HEK293 (cell line): Measurements from ENCODE around the gene CTBP2.
A peak's percentile ranks its signal among the peaks of the same experiment; 100 is the strongest.

Source experiments
- CTCF ChIA-PET: fragments of 350-600 bp; formaldehyde crosslinking; extraction: SDS; loops from one replicate; lab custom pipeline; 2021; ENCODE audit warnings: antibody characterized with exemption; lab: Yijun Ruan, JAX
- POLR2A ChIA-PET: fragments of 300-600 bp; formaldehyde crosslinking; extraction: SDS; loops from one replicate; lab custom pipeline; 2020; ENCODE audit warnings: antibody characterized with exemption, inconsistent platforms; lab: Yijun Ruan, JAX
- H3K27ac ChIP-seq: fragments of 200-500 bp; sonication (Bioruptor generic); 2 replicates; pipeline ENCODE4 v1.5.1; 2014; ENCODE audit warnings: low read depth, low read length, control low read depth, inconsistent platforms; ENCODE audit errors: extremely low read depth
- H3K36me3 ChIP-seq, 2 experiments: fragments of 200-500 bp in 1 of 2; sonication (Bioruptor generic) in 1 of 2; 1 replicate in 1 of 2; 2 replicates in 1 of 2; pipeline ENCODE4 v1.5.1; 2014 to 2017; ENCODE audit warnings: inconsistent platforms in 2 of 2, low read length in 2 of 2; ENCODE audit not compliant: control insufficient read depth in 2 of 2, insufficient read depth in 1 of 2
- H3K4me1 ChIP-seq: fragments of 200-500 bp; sonication (Bioruptor generic); 2 replicates; pipeline ENCODE4 v1.5.1; 2014; ENCODE audit warnings: mild to moderate bottlenecking, low read length, inconsistent platforms; ENCODE audit not compliant: control insufficient read depth, insufficient read depth
- H3K4me3 ChIP-seq: 2 replicates; pipeline ENCODE4 v1.5.1; 2011; ENCODE audit warnings: low read depth, mild to moderate bottlenecking, control low read depth, low read length, moderate library complexity
- H3K9me3 ChIP-seq: fragments of 200-500 bp; sonication (Bioruptor generic); 2 replicates; pipeline ENCODE4 v1.5.1; 2014; ENCODE audit warnings: low read depth, low read length, inconsistent platforms; ENCODE audit not compliant: control insufficient read depth, insufficient read depth
- BCL11A ChIP-seq: fragments of 450-650 bp; formaldehyde crosslinking; IDR thresholded peaks from 2 replicates; pipeline ENCODE4 v1.5.1; 2016; ENCODE audit warnings: low read depth, missing biosample characterization, missing genetic modification characterization
- FEZF1 ChIP-seq: fragments of 450-650 bp; formaldehyde crosslinking; IDR thresholded peaks from 2 replicates; pipeline ENCODE4 v1.5.1; 2016; ENCODE audit warnings: missing biosample characterization, missing genetic modification characterization
- GLI2 ChIP-seq: fragments of 450-650 bp; formaldehyde crosslinking; IDR thresholded peaks from 2 replicates; pipeline ENCODE4; 2017; ENCODE audit warnings: missing biosample characterization, missing genetic modification characterization, low read depth, borderline replicate concordance
- GLI4 ChIP-seq: fragments of 450-650 bp; formaldehyde crosslinking; IDR thresholded peaks from 2 replicates; pipeline ENCODE4 v1.5.1; 2016; ENCODE audit warnings: missing biosample characterization, missing genetic modification characterization
- GLIS1 ChIP-seq: fragments of 450-650 bp; formaldehyde crosslinking; IDR thresholded peaks from 2 replicates; pipeline ENCODE4 v1.5.1; 2016; ENCODE audit warnings: missing biosample characterization, missing genetic modification characterization
- GLIS2 ChIP-seq: fragments of 450-650 bp; formaldehyde crosslinking; IDR thresholded peaks from 2 replicates; pipeline ENCODE4 v1.5.1; 2016; ENCODE audit warnings: missing biosample characterization, missing genetic modification characterization
- HOXC10 ChIP-seq: sonication (generic); formaldehyde crosslinking; IDR thresholded peaks from 2 replicates; pipeline ENCODE4 v1.8.1; 2023; ENCODE audit warnings: mild to moderate bottlenecking, missing genetic modification reagents
- IKZF3 ChIP-seq: fragments of 450-650 bp; IDR thresholded peaks from 2 replicates; pipeline ENCODE4 v1.5.0; 2018; ENCODE audit warnings: missing biosample characterization, mild to moderate bottlenecking, missing genetic modification characterization, moderate library complexity
- KLF10 ChIP-seq: fragments of 450-650 bp; IDR thresholded peaks from 2 replicates; pipeline ENCODE4 v1.5.1; 2018; ENCODE audit warnings: missing biosample characterization, mild to moderate bottlenecking, missing genetic modification characterization
- KLF16 ChIP-seq: fragments of 450-650 bp; formaldehyde crosslinking; IDR thresholded peaks from 2 replicates; pipeline ENCODE4 v1.5.1; 2017; ENCODE audit warnings: missing biosample characterization, missing genetic modification characterization
- KLF7 ChIP-seq: fragments of 450-650 bp; formaldehyde crosslinking; IDR thresholded peaks from 2 replicates; pipeline ENCODE4 v1.5.1; 2016; ENCODE audit warnings: missing biosample characterization, missing genetic modification characterization, borderline replicate concordance
- KLF9 ChIP-seq: fragments of 450-650 bp; formaldehyde crosslinking; IDR thresholded peaks from 2 replicates; pipeline ENCODE4 v1.5.1; 2016; ENCODE audit warnings: missing biosample characterization, missing genetic modification characterization, low read depth
- SCRT1 ChIP-seq: fragments of 450-650 bp; formaldehyde crosslinking; IDR thresholded peaks from 2 replicates; pipeline ENCODE4 v1.5.1; 2016; ENCODE audit warnings: missing biosample characterization, missing genetic modification characterization, borderline replicate concordance
- ZEB2 ChIP-seq: fragments of 450-650 bp; formaldehyde crosslinking; IDR thresholded peaks from 2 replicates; pipeline ENCODE4 v1.5.1; 2016; ENCODE audit warnings: missing biosample characterization, missing genetic modification characterization
- ZNF121 ChIP-seq: fragments of 450-650 bp; formaldehyde crosslinking; IDR thresholded peaks from 2 replicates; pipeline ENCODE4 v1.5.1; 2016; ENCODE audit warnings: missing biosample characterization, missing genetic modification characterization
- ZNF133 ChIP-seq: fragments of 450-650 bp; formaldehyde crosslinking; IDR thresholded peaks from 2 replicates; pipeline ENCODE4 v1.5.1; 2016; ENCODE audit warnings: missing biosample characterization, missing genetic modification characterization
- ZNF146 ChIP-seq: fragments of 450-650 bp; formaldehyde crosslinking; IDR thresholded peaks from 2 replicates; pipeline ENCODE4 v1.5.1; 2016; ENCODE audit warnings: missing biosample characterization, missing genetic modification characterization
- ZNF19 ChIP-seq: fragments of 450-650 bp; formaldehyde crosslinking; IDR thresholded peaks from 2 replicates; pipeline ENCODE4; 2016; ENCODE audit warnings: missing biosample characterization, missing genetic modification characterization, low read depth
- ZNF366 ChIP-seq: fragments of 450-650 bp; formaldehyde crosslinking; conservative IDR thresholded peaks from 2 replicates; pipeline ENCODE4 v1.5.1; 2016; ENCODE audit warnings: missing biosample characterization, missing genetic modification characterization
- ZNF521 ChIP-seq: fragments of 450-650 bp; formaldehyde crosslinking; IDR thresholded peaks from 2 replicates; pipeline ENCODE4 v1.5.1; 2017; ENCODE audit warnings: missing biosample characterization, mild to moderate bottlenecking, missing genetic modification characterization
- ZNF549 ChIP-seq: fragments of 450-650 bp; IDR thresholded peaks from 2 replicates; pipeline ENCODE4 v1.5.1; 2018; ENCODE audit warnings: missing biosample characterization, missing genetic modification characterization, mild to moderate bottlenecking, inconsistent platforms, moderate library complexity
- ZNF561 ChIP-seq: fragments of 450-650 bp; IDR thresholded peaks from 2 replicates; pipeline ENCODE4 v1.5.1; 2018; ENCODE audit warnings: missing biosample characterization, missing genetic modification characterization, borderline replicate concordance
- ZNF707 ChIP-seq: fragments of 450-650 bp; formaldehyde crosslinking; IDR thresholded peaks from 2 replicates; pipeline ENCODE4 v1.5.1; 2016; ENCODE audit warnings: missing biosample characterization, missing genetic modification characterization
- ZNF837 ChIP-seq: fragments of 450-650 bp; formaldehyde crosslinking; IDR thresholded peaks from 2 replicates; pipeline ENCODE4 v1.5.1; 2016; ENCODE audit warnings: missing biosample characterization, missing genetic modification characterization
- ZNF843 ChIP-seq: fragments of 450-650 bp; formaldehyde crosslinking; IDR thresholded peaks from 2 replicates; pipeline ENCODE4 v1.5.1; 2016; ENCODE audit warnings: missing biosample characterization, missing genetic modification characterization
- TF ChIP-seq, protein P1 (sequence below): fragments of 450-650 bp; formaldehyde crosslinking; IDR thresholded peaks from 2 replicates; pipeline ENCODE4 v1.5.1; 2016; ENCODE audit warnings: missing biosample characterization, missing genetic modification characterization, borderline replicate concordance
- TF ChIP-seq, protein P2 (sequence below): fragments of 450-650 bp; formaldehyde crosslinking; IDR thresholded peaks from 2 replicates; pipeline ENCODE4 v1.5.1; 2016; ENCODE audit warnings: missing biosample characterization, missing genetic modification characterization
- TF ChIP-seq, protein P3 (sequence below): fragments of 450-650 bp; formaldehyde crosslinking; IDR thresholded peaks from 2 replicates; pipeline ENCODE4; 2016; ENCODE audit warnings: missing biosample characterization, missing genetic modification characterization
- TF ChIP-seq, protein P4 (sequence below): fragments of 450-650 bp; formaldehyde crosslinking; IDR thresholded peaks from 2 replicates; pipeline ENCODE4 v1.5.1; 2016; ENCODE audit warnings: missing biosample characterization, missing genetic modification characterization

Gene CTBP2

DNA sequence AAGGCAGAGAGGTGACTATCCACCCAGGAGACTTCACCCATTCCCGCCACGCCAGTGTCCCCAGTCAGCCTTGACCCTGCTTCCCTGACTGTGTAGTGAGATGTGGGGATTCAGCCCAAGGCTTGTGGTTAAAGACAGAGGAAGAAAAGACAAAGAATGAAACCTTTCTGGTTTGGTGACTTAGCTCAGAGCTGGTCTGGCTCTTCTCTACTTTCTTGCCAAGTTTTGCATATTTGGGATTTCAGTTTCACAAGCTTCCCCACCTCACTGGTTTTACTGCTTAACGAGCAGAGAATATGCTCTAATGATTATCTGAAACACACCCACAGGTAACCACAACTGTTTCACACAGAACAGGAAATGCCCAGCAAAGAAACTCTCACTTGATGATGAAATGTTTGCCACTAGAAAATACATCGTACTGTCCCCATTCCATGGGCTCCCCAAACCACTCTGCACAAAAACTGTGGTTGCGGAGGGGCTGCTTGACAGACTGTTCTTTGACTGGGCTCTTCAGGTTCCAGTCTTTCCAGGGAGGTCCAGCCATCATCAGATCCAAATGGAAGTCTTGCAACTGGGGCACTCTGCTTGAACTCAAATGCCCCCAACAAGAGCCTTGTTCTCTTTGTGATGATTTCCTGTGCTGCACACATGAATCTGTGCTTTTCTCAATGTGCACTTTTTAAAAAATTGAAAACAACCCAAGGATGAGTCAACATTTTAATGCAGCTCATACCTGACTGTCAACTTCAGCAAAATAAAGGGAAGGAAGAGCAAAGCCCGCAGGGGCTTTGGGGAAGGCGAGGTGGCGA, 95.5 kb downstream of the CTBP2 start (continued):
- TF ChIP-seq GLIS2 (tag by site-specific recombination), result no peak
- no peak for TF ChIP-seq ZNF561 (tag by site-specific recombination)
- peak; percentile 67; the same call in 1 of the 2 replicates for TF ChIP-seq SCRT1
- peak; percentile 35; the same call in 1 of the 2 replicates for TF ChIP-seq BCL11A
- TF ChIP-seq, protein P1, sequence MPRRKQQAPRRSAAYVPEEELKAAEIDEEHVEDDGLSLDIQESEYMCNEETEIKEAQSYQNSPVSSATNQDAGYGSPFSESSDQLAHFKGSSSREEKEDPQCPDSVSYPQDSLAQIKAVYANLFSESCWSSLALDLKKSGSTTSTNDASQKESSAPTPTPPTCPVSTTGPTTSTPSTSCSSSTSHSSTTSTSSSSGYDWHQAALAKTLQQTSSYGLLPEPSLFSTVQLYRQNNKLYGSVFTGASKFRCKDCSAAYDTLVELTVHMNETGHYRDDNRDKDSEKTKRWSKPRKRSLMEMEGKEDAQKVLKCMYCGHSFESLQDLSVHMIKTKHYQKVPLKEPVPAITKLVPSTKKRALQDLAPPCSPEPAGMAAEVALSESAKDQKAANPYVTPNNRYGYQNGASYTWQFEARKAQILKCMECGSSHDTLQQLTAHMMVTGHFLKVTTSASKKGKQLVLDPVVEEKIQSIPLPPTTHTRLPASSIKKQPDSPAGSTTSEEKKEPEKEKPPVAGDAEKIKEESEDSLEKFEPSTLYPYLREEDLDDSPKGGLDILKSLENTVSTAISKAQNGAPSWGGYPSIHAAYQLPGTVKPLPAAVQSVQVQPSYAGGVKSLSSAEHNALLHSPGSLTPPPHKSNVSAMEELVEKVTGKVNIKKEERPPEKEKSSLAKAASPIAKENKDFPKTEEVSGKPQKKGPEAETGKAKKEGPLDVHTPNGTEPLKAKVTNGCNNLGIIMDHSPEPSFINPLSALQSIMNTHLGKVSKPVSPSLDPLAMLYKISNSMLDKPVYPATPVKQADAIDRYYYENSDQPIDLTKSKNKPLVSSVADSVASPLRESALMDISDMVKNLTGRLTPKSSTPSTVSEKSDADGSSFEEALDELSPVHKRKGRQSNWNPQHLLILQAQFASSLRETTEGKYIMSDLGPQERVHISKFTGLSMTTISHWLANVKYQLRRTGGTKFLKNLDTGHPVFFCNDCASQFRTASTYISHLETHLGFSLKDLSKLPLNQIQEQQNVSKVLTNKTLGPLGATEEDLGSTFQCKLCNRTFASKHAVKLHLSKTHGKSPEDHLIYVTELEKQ (tag by site-specific recombination), result 0 out of 2 replicates have a peak, but pooled peaks have one; percentile 28
- peak; percentile 83 for TF ChIP-seq KLF10
- no peak for TF ChIP-seq ZNF146 (tag by site-specific recombination)
- TF ChIP-seq ZNF707 (tag by site-specific recombination), result no peak
- TF ChIP-seq IKZF3 (tag by site-specific recombination), result 0 out of 2 replicates have a peak, but pooled peaks have one; percentile 32
- no peak for TF ChIP-seq GLI4 (tag by site-specific recombination)
- no peak for TF ChIP-seq ZNF521 (tag by site-specific recombination)
- no peak for TF ChIP-seq ZNF837
- TF ChIP-seq, protein P2, sequence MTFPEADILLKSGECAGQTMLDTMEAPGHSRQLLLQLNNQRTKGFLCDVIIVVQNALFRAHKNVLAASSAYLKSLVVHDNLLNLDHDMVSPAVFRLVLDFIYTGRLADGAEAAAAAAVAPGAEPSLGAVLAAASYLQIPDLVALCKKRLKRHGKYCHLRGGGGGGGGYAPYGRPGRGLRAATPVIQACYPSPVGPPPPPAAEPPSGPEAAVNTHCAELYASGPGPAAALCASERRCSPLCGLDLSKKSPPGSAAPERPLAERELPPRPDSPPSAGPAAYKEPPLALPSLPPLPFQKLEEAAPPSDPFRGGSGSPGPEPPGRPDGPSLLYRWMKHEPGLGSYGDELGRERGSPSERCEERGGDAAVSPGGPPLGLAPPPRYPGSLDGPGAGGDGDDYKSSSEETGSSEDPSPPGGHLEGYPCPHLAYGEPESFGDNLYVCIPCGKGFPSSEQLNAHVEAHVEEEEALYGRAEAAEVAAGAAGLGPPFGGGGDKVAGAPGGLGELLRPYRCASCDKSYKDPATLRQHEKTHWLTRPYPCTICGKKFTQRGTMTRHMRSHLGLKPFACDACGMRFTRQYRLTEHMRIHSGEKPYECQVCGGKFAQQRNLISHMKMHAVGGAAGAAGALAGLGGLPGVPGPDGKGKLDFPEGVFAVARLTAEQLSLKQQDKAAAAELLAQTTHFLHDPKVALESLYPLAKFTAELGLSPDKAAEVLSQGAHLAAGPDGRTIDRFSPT (tag by site-specific recombination), result no peak
- no peak for TF ChIP-seq ZNF133 (tag by site-specific recombination)
- TF ChIP-seq HOXC10 (CRISPR knock-in tag), result no peak
- TF ChIP-seq ZNF366 (tag by site-specific recombination), result peak; percentile 49
- TF ChIP-seq KLF9 (tag by site-specific recombination), result peak; percentile 38; the same call in 1 of the 2 replicates
- 0 out of 2 replicates have a peak, but pooled peaks have one; percentile 43 for TF ChIP-seq ZNF843 (tag by site-specific recombination)
- TF ChIP-seq FEZF1 (tag by site-specific recombination), result peak; percentile 52; the same call in 1 of the 2 replicates
- TF ChIP-seq ZNF19, result no peak
- peak; percentile 69 for TF ChIP-seq GLIS1 (tag by site-specific recombination)

DNA sequence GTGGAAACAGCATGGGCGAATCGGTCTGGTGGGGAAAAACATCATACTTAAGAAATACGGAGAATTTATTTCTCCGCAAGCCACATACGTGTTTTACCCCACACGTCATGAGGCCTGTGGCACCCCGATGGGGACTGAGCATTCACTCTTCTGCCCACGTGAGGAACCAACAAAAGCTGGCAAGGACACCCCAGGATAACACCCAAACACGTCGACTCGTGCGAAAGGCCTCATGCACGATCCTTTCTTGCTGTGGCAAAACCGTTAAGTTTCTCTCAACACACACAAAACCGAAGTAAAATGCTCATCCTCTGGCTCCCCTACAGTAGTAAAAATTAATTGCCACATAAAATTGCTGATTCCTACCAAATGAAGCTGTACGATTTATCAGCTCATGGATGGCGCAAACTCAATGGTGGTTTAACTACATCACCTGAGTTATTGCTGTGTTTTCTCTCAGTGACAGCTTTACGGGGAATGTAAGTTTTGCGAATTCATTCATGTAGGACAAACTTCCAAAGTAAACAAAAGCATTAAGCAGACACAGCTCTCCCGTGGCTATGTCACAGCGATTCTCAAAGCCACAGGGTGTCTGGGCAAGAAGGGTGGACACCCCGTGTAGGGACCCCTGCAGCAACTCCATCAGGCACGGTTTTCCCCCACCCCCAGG, 97.0 kb downstream of the CTBP2 start:
- Histone ChIP-seq H3K27ac (no peak overlapping the region), H3K4me1 (peaks cover 20% of the 10 kb centered on the region), H3K9me3 (no peaks in the 10 kb centered on the region), H3K4me3 (no peak overlapping the region), H3K36me3 (peaks cover 0 to 18% of the 10 kb centered on the region in 2 experiments; a peak in 1 of 3 replicates)
- ChIA-PET POLR2A (no interaction called here), CTCF (interaction anchor here (0.6 to 0.7 kb wide), 2 partner anchors 15 to 82 kb away, joined by 3 read pairs; no protein-coding TSS in a partner anchor)
- TF ChIP-seq KLF16 (tag by site-specific recombination), result peak; percentile 84
- peak; percentile 59; the same call in 1 of the 2 replicates for TF ChIP-seq ZEB2
- TF ChIP-seq ZNF121, result no peak
- TF ChIP-seq, protein P3, sequence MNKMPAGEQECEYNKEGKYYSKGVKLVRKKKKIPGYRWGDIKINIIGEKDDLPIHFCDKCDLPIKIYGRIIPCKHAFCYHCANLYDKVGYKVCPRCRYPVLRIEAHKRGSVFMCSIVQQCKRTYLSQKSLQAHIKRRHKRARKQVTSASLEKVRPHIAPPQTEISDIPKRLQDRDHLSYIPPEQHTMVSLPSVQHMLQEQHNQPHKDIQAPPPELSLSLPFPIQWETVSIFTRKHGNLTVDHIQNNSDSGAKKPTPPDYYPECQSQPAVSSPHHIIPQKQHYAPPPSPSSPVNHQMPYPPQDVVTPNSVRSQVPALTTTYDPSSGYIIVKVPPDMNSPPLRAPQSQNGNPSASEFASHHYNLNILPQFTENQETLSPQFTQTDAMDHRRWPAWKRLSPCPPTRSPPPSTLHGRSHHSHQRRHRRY (tag by site-specific recombination), result no peak
- TF ChIP-seq ZNF549 (tag by site-specific recombination), result no peak
- no peak for TF ChIP-seq KLF7 (tag by site-specific recombination)
- TF ChIP-seq GLI2, result no peak; the same call in 1 of the 2 replicates
- TF ChIP-seq, protein P4, sequence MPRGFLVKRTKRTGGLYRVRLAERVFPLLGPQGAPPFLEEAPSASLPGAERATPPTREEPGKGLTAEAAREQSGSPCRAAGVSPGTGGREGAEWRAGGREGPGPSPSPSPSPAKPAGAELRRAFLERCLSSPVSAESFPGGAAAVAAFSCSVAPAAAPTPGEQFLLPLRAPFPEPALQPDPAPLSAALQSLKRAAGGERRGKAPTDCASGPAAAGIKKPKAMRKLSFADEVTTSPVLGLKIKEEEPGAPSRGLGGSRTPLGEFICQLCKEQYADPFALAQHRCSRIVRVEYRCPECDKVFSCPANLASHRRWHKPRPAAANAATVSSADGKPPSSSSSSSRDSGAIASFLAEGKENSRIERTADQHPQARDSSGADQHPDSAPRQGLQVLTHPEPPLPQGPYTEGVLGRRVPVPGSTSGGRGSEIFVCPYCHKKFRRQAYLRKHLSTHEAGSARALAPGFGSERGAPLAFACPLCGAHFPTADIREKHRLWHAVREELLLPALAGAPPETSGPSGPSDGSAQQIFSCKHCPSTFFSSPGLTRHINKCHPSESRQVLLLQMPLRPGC, result no peak; the same call in 1 of the 2 replicates
